HuH-7.5 (cell line): ENCODE data around the gene STPG3.

Experiments used
- DNase-seq: peaks from one replicate; pipeline ENCODE4 v3.0.0; 2011; ENCODE audit warnings: low spot score

STPG3 gene

GRCh38 chr9:137279741-137280473 lies 28.8 kb downstream of the STPG3 start:
- no peak for DNase-seq

GRCh38 chr9:137280474-137281344 lies 29.6 kb downstream of the STPG3 start:
- DNase-seq = no peak

DNA sequence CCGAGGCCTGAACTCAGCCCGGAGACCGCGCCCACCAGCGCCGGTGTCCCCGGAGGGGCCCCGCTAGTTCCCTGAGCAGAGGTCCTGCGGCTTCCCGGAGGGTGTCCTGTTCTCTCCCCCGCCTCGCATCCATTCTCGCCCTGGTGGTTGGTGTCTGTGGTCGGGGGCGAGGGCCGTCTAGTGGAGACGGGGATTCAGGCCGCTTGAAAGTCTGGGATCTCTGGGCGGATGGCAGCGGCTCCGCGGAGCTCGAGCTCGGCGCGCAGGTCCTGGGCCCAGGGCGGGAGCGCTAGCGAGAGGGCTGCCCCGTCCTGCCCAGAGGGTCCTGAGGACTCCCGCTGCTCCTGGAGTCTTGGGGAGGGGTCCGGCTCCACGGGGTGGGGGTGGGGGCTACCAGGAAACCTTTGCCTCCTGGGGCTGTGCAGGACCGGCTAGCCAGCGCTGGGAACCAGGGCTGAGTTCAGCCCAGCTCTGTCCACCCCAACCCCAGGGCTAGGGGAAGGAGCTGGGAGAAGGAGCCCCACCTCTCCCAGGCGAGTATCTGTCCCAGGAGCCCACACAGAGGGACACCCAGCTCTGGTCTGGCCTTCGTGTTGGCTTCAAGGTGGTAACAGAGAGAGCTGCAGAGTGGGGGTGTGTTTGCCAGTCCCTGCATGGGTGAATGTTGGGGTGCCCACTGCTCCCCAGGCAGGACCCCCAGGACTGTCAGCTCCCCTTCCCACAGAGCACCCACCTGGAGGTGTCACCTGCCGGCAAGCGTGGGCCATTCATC lies 30.4 kb downstream of the STPG3 start:
- DNase-seq = no peak

DNA sequence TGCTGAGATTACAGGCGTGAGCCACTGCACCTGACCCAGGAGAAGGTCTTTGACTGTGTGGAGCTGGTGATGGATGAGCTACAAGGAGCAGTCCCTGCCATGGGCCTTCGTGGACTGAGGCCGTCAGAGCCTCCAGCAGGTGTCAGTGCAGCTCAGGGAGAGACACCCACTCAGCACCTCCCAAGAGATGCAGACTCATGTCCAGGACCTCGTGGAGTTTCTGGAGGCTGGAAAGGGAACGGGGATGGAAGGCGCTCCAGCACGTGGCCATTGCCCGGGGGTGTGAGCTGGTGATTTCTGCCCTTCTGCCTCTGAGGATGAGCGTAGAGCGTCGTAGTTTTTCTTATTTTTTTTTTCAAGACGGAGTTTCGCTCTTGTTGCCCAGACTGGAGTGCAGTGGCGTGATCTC lies 35.9 kb downstream of the STPG3 start:
- DNase-seq = peak; percentile 94

GRCh38 chr9:137293094-137293481 lies 42.0 kb downstream of the STPG3 start:
- no peak for DNase-seq

- no peak for DNase-seq
Measured at GRCh38 chr9:137293482-137294090, 42.5 kb downstream of the STPG3 start.

DNA sequence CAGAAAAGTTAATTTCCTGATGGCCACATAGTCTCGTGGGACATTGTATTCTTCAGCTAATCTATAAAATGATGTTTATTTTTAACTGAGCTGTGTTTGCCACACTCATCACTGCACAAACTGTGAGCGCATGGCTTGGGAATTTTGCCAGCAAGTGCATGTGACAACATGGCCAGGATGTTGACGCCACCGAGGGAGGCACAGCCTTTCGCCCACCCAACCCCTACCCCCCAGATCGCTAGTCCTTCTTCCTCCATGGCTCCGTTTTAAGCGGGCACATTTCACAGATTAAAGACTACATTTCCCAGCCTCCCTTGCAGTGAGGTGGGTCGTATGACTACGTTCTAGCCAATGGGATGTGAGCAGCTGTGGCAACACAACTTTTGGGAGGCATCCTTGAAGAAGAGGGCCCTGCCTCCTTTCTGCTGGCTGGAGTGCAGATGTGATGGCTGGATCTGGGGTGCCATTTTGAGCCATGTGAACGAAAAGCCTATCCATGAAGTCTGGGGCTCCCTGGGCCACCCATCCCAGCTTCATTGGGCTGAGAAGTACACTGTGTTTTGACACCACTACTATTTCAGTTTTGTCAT lies 43.1 kb downstream of the STPG3 start:
- peak; percentile 96 for DNase-seq

DNA sequence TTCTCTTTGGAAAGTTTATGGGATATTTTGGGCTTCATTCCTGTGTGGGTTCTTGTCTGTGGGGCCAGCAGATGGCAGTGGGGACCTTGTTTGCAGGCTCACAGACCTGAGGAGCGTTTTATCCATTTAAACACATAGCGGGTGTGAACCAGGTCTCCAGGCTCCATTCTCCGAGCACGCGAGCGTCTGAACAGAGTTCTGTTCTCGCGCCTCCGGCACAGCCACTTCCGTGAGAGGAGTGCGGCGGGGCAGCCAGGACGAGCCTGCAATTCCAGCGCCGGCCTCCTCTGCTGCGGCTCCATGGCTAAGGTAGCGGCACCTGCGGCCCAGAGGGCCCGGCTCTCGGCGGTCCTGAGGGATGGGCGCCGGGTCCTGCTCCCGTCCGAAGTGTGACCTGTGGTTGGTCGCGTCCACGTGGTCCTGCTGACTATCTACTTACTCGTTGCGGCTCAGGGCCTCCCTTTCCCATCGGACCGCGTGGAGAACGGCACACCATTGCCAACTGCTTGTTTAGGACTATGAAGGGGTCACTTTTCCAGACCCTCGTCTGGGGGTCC lies 43.7 kb downstream of the STPG3 start:
- DNase-seq = peak; percentile 76

- peak; percentile 95 for DNase-seq
Measured at GRCh38 chr9:137295238-137295811, 44.2 kb downstream of the STPG3 start.

GRCh38 chr9:137295849-137296669 lies 45.0 kb downstream of the STPG3 start:
- DNase-seq = peak; percentile 65

DNA sequence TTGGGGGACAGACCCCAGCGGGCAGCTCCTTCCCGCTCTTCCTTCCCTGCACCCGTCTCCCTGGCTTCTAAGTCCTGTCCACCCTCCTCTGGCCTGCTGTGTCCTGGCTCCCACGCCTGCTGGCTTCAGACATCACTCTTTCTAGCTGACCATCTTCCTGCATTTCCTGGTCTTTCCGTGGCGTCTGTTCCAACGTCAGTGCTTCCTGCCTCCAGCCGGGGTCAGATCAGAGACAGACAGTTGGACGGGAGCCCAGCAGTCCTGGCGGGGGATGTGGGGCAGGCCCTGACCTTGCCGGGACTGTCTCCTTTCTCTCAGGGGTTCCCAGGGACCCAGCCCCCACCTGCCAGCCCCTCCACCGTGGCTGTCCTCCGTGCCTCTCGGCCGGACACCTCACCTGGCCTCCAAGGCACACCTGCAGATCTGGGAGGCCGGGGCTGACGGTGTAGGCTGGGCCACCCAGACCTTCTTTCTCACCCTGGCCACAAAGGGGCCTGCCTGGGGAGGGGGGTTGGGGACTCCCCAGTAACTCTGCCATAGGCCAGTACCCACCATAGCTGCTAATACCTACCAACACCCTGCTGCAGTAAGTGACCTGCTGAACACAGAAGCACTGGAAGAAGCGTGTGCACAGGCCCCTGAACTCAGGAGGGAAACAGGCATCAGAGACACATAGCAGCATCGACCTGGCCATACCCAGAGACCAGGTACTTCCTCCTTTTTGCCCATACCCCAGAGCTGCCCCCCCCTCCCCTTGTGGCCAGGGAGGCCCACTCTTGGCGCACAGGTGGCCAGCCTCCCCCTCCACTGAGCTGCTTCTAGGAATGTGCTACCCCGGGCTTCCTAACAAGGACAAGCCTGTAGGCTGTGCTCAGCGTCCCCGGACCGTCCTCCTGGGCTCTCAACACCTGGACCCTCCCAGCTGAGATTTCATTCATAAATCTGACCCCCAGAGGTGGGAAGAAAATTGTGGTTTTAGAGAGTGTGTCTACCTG lies 45.9 kb downstream of the STPG3 start:
- no peak for DNase-seq

GRCh38 chr9:137297966-137298365 lies 46.9 kb downstream of the STPG3 start:
- no peak for DNase-seq

GRCh38 chr9:137298401-137299202 lies 47.5 kb downstream of the STPG3 start:
- DNase-seq = no peak

DNA sequence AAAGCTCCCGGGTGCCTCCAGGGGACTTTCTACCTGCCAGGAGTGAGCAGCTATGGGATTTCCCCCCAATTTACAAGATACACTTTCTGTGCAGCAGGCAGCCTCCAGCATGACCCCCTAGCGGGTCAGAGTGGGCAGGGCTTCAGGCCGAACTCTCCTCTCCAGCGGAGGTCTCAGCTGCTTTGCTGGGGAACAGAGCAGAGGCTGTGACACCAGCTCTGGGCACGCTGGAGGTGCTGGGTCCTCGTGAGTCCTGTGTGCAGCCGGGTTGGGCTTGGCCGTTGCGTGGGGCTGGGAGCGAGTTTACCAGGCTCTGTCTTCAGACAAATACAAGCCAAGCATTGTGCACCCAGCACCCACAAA lies 48.1 kb downstream of the STPG3 start:
- no peak for DNase-seq

- DNase-seq = no peak
Measured at GRCh38 chr9:137299938-137300337, 48.9 kb downstream of the STPG3 start.

GRCh38 chr9:137300567-137301080 lies 49.5 kb downstream of the STPG3 start:
- DNase-seq = peak; percentile 84

DNA sequence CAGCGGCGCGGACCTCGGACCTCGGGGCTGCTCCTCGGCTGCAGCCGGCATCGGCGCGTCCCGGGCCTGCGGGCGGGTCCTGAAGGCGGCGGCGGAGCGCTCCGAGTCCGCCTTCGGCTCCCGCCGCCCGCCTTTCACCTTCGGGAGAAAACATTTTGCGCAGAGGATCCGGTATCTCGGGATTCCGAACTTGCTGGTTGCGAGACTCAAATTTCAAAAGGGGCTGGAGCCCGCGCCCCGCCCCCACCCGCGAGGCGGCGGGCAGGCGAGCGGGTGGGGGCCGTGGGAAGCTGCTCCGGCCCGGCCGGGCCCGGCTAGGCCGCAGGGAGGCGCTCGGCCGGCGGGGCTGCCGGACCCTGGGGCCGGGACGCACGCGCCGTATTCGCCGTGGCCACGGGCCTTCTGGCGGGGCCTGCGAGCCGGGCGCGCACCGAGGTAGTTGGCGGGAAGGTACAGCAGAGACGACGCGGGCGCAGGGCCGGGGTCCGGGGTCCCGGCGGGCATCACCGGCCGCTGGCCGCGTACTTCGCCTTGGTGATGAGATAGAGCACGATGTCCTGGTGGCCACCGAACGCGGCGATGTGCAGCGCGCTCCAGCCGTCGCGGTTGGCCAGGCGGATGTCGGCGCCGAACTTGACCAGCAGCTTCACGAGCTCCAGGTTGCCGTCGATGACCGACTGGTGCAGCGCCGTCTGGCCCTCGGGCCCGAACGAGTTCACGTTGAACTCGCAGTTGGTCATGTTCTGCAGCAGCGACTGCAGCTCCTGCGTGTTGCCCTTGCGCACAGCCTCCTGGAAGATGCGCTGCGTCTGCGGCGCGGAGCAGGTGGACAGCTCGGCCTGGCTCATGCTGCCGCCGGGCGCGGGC lies 50.2 kb downstream of the STPG3 start:
- DNase-seq = peak; percentile 89
